ENCODE measurements around the gene RAB31. TPM values are rescaled to one million over a fixed set of nuclear protein-coding genes. Genes with fewer than 3 reads are reported as not detected.

The RAB31 gene
- total RNA-seq, 4 donors from 2014 or later = 22.9 to 98.1 (median 34.3) TPM

DNA sequence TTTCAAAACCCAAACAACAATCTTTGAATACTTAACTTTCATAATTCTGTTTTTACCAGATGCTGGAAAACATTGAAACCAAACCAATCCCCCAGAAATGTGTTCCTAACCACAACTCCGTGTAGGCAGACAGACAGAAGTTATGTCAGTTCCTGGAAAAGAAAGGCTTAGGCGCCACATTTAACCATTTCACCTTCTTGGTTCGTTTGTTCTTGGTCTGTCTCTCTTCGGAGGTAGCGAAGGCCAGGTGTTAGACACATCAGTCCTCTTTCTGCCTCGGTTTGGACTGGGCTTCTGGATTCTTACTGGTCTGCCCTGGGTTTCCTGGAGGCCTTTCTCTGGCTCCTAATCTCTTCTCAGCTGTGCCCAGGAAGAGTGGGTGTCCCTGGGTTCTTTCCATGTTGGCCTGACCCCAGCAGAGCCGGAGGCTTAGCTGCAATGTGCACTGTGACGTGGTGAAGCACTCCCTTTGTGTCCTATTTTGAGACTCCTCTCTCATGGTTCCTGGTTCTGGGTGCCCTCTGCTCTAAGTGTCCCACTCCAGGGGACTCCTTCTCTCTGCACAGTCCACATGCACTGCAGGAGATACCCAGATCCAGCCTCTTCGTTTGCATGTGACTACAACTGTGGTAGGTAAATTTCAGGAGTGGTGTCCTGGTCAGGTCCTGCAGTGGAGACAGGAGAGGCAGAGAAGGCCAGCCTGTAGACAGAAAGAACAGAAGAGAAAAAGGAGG lies 23.1 kb upstream of the RAB31 start:
- TF ChIP-seq CTCF (IDR thresholded peaks at IDR 0.05) = no peak
- TF ChIP-seq POLR2A (IDR thresholded peaks at IDR 0.05) = no peak
- Histone ChIP-seq H3K9me3 (no peaks in the 10 kb centered on the region), H3K27ac (peak overlapping the region; percentile 70 to 73), H3K4me1 (no peaks in the 10 kb centered on the region), H3K27me3 (no peaks in the 10 kb centered on the region), H3K4me3 (peak overlapping the region in 1 of 2 donors; percentile 2), H3K36me3 (no peaks in the 10 kb centered on the region)
- DNase-seq = peak in 1 of 2 donors; percentile 37
- intact Hi-C loops (cut with DNase I; ENCODE audit: low total_unique reads) = no loop called here

DNA sequence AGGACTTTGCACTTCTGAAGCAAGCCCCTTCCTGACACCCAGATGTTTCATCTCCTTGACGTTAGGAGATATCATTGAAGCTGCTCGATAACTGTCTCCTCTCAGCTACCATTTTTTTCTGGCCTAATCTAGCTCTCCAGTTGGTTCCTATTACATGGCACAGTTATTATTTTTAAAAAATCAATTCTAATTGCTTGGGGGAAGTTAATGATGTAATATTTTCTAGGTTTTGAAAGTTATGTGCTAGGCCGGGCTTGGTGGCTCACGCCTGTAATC lies 22.5 kb upstream of the RAB31 start:
- Histone ChIP-seq H3K4me3 (no peak overlapping the region), H3K27ac (peak overlapping the region; percentile 70 to 73), H3K36me3 (no peaks in the 10 kb centered on the region), H3K9me3 (no peaks in the 10 kb centered on the region), H3K27me3 (no peaks in the 10 kb centered on the region), H3K4me1 (no peaks in the 10 kb centered on the region)
- TF ChIP-seq POLR2A (IDR thresholded peaks at IDR 0.05) (no peak), CTCF (IDR thresholded peaks at IDR 0.05) (no peak)
- intact Hi-C loops (cut with DNase I; ENCODE audit: low total_unique reads) = no loop called here
- DNase-seq = no peak

DNA sequence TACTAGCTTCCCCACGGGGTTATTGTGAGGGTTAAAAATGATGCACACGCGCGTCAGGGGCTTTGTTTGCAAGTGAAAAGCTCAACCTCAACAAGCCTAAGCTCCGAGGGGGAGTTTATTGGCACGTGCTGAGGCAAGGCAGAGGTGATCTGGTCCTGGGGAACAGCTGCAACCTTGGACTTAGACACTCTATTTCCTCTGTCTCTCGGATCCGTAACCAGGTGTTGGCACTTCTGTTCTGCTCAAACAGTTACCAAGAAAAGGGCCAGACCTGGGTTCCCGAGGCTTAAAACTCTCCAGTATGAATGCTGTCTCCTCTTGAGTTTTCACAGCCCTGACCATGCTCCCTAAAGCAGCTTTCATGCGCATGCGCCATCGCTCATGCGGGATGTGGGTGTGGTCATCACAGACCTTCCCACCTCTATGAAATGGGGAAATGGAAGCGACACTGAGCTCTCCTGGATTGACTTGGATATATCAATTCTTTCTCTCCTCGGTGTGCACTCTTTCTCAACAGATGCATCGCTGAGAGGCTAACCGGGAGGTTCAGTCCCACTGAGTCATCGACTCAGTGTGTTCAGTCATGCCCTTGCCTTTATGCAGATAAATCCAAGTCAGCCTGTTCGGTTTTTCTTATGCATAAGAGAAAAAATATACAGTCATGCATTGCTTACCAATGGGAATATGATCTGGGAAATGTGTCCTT lies 19.9 kb upstream of the RAB31 start:
- no peak for TF ChIP-seq CTCF (IDR thresholded peaks at IDR 0.05)
- TF ChIP-seq POLR2A (IDR thresholded peaks at IDR 0.05) = no peak
- Histone ChIP-seq H3K4me3 (no peak overlapping the region), H3K27ac (no peak overlapping the region), H3K9me3 (no peaks in the 10 kb centered on the region), H3K27me3 (no peaks in the 10 kb centered on the region), H3K4me1 (no peaks in the 10 kb centered on the region), H3K36me3 (no peaks in the 10 kb centered on the region)
- DNase-seq = no peak
- intact Hi-C loops (cut with DNase I; ENCODE audit: low total_unique reads) = no loop called here

- H3K4me1 ChIP-seq = no peaks in the 10 kb centered on the region
- DNase-seq = no peak
- H3K9me3 ChIP-seq = no peaks in the 10 kb centered on the region
- H3K27ac ChIP-seq = no peak overlapping the region
- no peak for TF ChIP-seq CTCF (IDR thresholded peaks at IDR 0.05)
- no peak for TF ChIP-seq POLR2A (IDR thresholded peaks at IDR 0.05)
- intact Hi-C loops (cut with DNase I; ENCODE audit: low total_unique reads) = no loop called here
- no peak overlapping the region for H3K4me3 ChIP-seq
- no peaks in the 10 kb centered on the region for H3K27me3 ChIP-seq
- H3K36me3 ChIP-seq = no peaks in the 10 kb centered on the region
Measured at GRCh38 chr18:9689253-9689652, 18.8 kb upstream of the RAB31 start.

GRCh38 chr18:9690418-9691188 lies 17.5 kb upstream of the RAB31 start:
- H3K9me3 ChIP-seq = no peaks in the 10 kb centered on the region
- H3K27me3 ChIP-seq = no peaks in the 10 kb centered on the region
- H3K27ac ChIP-seq = no peak overlapping the region
- TF ChIP-seq POLR2A (IDR thresholded peaks at IDR 0.05) = no peak
- no peak for TF ChIP-seq CTCF (IDR thresholded peaks at IDR 0.05)
- intact Hi-C loops (cut with DNase I; ENCODE audit: low total_unique reads) = no loop called here
- no peak overlapping the region for H3K4me3 ChIP-seq
- no peaks in the 10 kb centered on the region for H3K4me1 ChIP-seq
- H3K36me3 ChIP-seq = no peaks in the 10 kb centered on the region
- DNase-seq = no peak

Measured in uterus (tissue), 4 donors.